GM23248 (cell line): ENCODE data around the gene OR6S1. TPM values are rescaled to one million over a fixed set of nuclear protein-coding genes. Genes with fewer than 3 reads are reported as not detected.

Experiments
- DNase-seq: peaks from one replicate; pipeline ENCODE4 v3.0.0-alpha.2; 2015
- H2AFZ ChIP-seq: fragments of 200-600 bp; sonication (generic); 2 replicates; pipeline ENCODE4 v1.6.1; 2016; ENCODE audit warnings: antibody characterized with exemption
- H3F3A ChIP-seq: fragments of 200-600 bp; sonication (generic); 2 replicates; pipeline ENCODE4 v1.6.1; 2016; ENCODE audit warnings: mild to moderate bottlenecking, antibody characterized with exemption, mixed run types; ENCODE audit not compliant: insufficient read depth
- H3K27ac ChIP-seq: fragments of 200-600 bp; sonication (generic); 2 replicates; pipeline ENCODE4 v1.5.1; 2016; ENCODE audit warnings: mild to moderate bottlenecking
- H3K27me3 ChIP-seq: fragments of 200-600 bp; sonication (generic); replicated peaks from 2 replicates; pipeline ENCODE4 v1.6.1; 2016; ENCODE audit warnings: mild to moderate bottlenecking; ENCODE audit not compliant: insufficient read depth
- H3K36me3 ChIP-seq: fragments of 200-600 bp; sonication (generic); 2 replicates; pipeline ENCODE4 v1.6.1; 2016; ENCODE audit warnings: low read depth, mild to moderate bottlenecking
- H3K4me1 ChIP-seq: fragments of 200-600 bp; sonication (generic); 2 replicates; pipeline ENCODE4 v1.6.1; 2016; ENCODE audit warnings: mild to moderate bottlenecking; ENCODE audit not compliant: insufficient read depth
- H3K4me2 ChIP-seq: fragments of 200-600 bp; sonication (generic); one replicate; pipeline ENCODE4 v1.6.1; 2016; ENCODE audit warnings: mild to moderate bottlenecking; ENCODE audit not compliant: unreplicated experiment
- H3K4me3 ChIP-seq: fragments of 200-600 bp; sonication (generic); 2 replicates; pipeline ENCODE4 v1.5.1; 2016; ENCODE audit warnings: mild to moderate bottlenecking
- H3K79me2 ChIP-seq: fragments of 200-600 bp; sonication (generic); 2 replicates; pipeline ENCODE4 v1.6.1; 2016; ENCODE audit warnings: mild to moderate bottlenecking; ENCODE audit not compliant: insufficient read depth
- H3K9ac ChIP-seq: fragments of 200-600 bp; sonication (generic); 2 replicates; pipeline ENCODE4 v1.6.1; 2016; ENCODE audit warnings: mild to moderate bottlenecking
- H3K9me2 ChIP-seq: fragments of 200-600 bp; sonication (generic); 2 replicates; pipeline ENCODE4 v1.6.1; 2016; ENCODE audit warnings: mixed run types, mild to moderate bottlenecking, moderate library complexity; ENCODE audit not compliant: insufficient read depth
- H3K9me3 ChIP-seq: fragments of 200-600 bp; sonication (generic); one replicate; pipeline ENCODE4 v1.6.1; 2017; ENCODE audit warnings: low read depth
- H4K20me1 ChIP-seq: fragments of 200-600 bp; sonication (generic); 2 replicates; pipeline ENCODE4 v1.6.0; 2016; ENCODE audit not compliant: insufficient read depth
- EZH2 ChIP-seq: fragments of 200-600 bp; sonication (generic); IDR thresholded peaks from 2 replicates; pipeline ENCODE4 v1.6.1; 2018; ENCODE audit warnings: antibody characterized with exemption, mild to moderate bottlenecking; ENCODE audit not compliant: insufficient read depth, poor library complexity, severe bottlenecking
- EZH2phosphoT487 ChIP-seq: fragments of 200-600 bp; sonication (generic); IDR thresholded peaks from 2 replicates; pipeline ENCODE4 v1.6.1; 2018; ENCODE audit warnings: antibody characterized with exemption, moderate library complexity, mild to moderate bottlenecking, low read depth; ENCODE audit not compliant: insufficient read depth
- WGBS, 2 experiments: methylation state at CpG; one replicate each; pipeline ENCODE4 v1.1.6; 2015 to 2017; ENCODE audit warnings: low lambda C conversion rate in 2 of 2, low coverage in 1 of 2; ENCODE audit errors: missing lambda C conversion rate in 2 of 2; 5-methylcytosine and 5-hydroxymethylcytosine counted together
- in situ Hi-C: fragments of 300-500 bp; cut with MboI; formaldehyde crosslinking; loops from 2 replicates; pipeline ENCODE4 v1.15.0; 2020
- polyA plus RNA-seq: library from polyadenylated mRNA; unstranded; fragments of >200 nt; fragmentation: Nextera tagmentation; extraction: Ambion mirVana; gene quantifications from 2 replicates; pipeline ENCODE4 v1.2.1, GENCODE V29; 2016
- total RNA-seq: library from RNA; depleted of rRNA; stranded (reverse); fragments of >200 nt; shearing (Covaris generic); gene quantifications from 2 replicates; pipeline ENCODE4 v1.2.3, GENCODE V29; 2014

Gene OR6S1
- total and polyA plus RNA-seq, 2 experiments from 2014 or later = not detected

- 43 to 44% methylated on average over 5 of the region's 5 CpGs for WGBS, 2 experiments
- no peak overlapping the region for H3K27ac ChIP-seq
- H3K9me3 ChIP-seq = no peaks in the 10 kb centered on the region
- DNase-seq = no peak
- H3F3A ChIP-seq = peaks cover 25% of the 10 kb centered on the region
- H3K4me3 ChIP-seq = no peak overlapping the region
- no peaks in the 10 kb centered on the region for H3K36me3 ChIP-seq
- TF ChIP-seq EZH2 = no peak
- no peak for TF ChIP-seq EZH2phosphoT487
- H3K27me3 ChIP-seq = no peaks in the 10 kb centered on the region
- no peaks in the 10 kb centered on the region for H3K79me2 ChIP-seq
- in situ Hi-C loops = loop anchor here (10.0 kb wide), 1 partner anchor 283 kb away; no protein-coding TSS in a partner anchor
- no peaks in the 10 kb centered on the region for H4K20me1 ChIP-seq
- no peak overlapping the region for H3K9ac ChIP-seq
- H2AFZ ChIP-seq = no peak overlapping the region
- H3K4me2 ChIP-seq = no peak overlapping the region
- no peaks in the 10 kb centered on the region for H3K9me2 ChIP-seq
- H3K4me1 ChIP-seq = peaks cover 3% of the 10 kb centered on the region; the same call in 1 of the 2 replicates
Observed at GRCh38 chr14:20607617-20608016, 33.9 kb downstream of the OR6S1 start.

GRCh38 chr14:20606902-20607242 is 34.6 kb downstream of the OR6S1 start:
- Histone ChIP-seq H3K9ac (no peak overlapping the region), H2AFZ (no peak overlapping the region), H3K9me3 (no peaks in the 10 kb centered on the region), H3K4me3 (no peak overlapping the region), H3K36me3 (no peaks in the 10 kb centered on the region), H3K9me2 (no peaks in the 10 kb centered on the region), H3K4me2 (no peak overlapping the region), H3K79me2 (no peaks in the 10 kb centered on the region), H3K27ac (no peak overlapping the region), H3F3A (peaks cover 18% of the 10 kb centered on the region), H3K4me1 (no peaks in the 10 kb centered on the region), H4K20me1 (no peaks in the 10 kb centered on the region), H3K27me3 (no peaks in the 10 kb centered on the region)
- in situ Hi-C loops = loop anchor here (10.0 kb wide), 1 partner anchor 282 kb away; no protein-coding TSS in a partner anchor
- WGBS, 2 experiments = 32 to 38% methylated on average over 2 of the region's 2 CpGs
- no peak for TF ChIP-seq EZH2phosphoT487
- TF ChIP-seq EZH2 = no peak
- no peak for DNase-seq

GRCh38 chr14:20606190-20606901 is 35.1 kb downstream of the OR6S1 start:
- no peaks in the 10 kb centered on the region for H3K36me3 ChIP-seq
- no peak overlapping the region for H3K9ac ChIP-seq
- H3K27ac ChIP-seq = no peak overlapping the region
- H4K20me1 ChIP-seq = no peaks in the 10 kb centered on the region
- no peak for TF ChIP-seq EZH2phosphoT487
- TF ChIP-seq EZH2 = no peak
- no peaks in the 10 kb centered on the region for H3K4me1 ChIP-seq
- H3K9me3 ChIP-seq = no peaks in the 10 kb centered on the region
- H3K9me2 ChIP-seq = no peaks in the 10 kb centered on the region
- no peak overlapping the region for H3K4me3 ChIP-seq
- DNase-seq = peak; percentile 59
- no peak overlapping the region for H2AFZ ChIP-seq
- H3F3A ChIP-seq = peaks cover 13% of the 10 kb centered on the region
- no peak overlapping the region for H3K4me2 ChIP-seq
- WGBS, 2 experiments = 25 to 26% methylated on average over 8 of the region's 8 CpGs
- H3K27me3 ChIP-seq = no peaks in the 10 kb centered on the region
- H3K79me2 ChIP-seq = no peaks in the 10 kb centered on the region
- in situ Hi-C loops = loop anchor here (10.0 kb wide), 1 partner anchor 282 kb away; no protein-coding TSS in a partner anchor

GRCh38 chr14:20603813-20604690 is 37.4 kb downstream of the OR6S1 start:
- TF ChIP-seq EZH2phosphoT487 (no peak), EZH2 (no peak)
- Histone ChIP-seq H3K36me3 (no peaks in the 10 kb centered on the region), H3K79me2 (no peaks in the 10 kb centered on the region), H3K9ac (no peak overlapping the region), H3K9me3 (no peaks in the 10 kb centered on the region), H3K27me3 (0 out of 2 replicates have a peak, but pooled peaks cover under 1% of the 10 kb centered on the region), H3K4me2 (no peak overlapping the region), H3F3A (no peaks in the 10 kb centered on the region), H2AFZ (no peak overlapping the region), H3K27ac (no peak overlapping the region), H3K4me1 (no peaks in the 10 kb centered on the region), H4K20me1 (no peaks in the 10 kb centered on the region), H3K4me3 (no peak overlapping the region), H3K9me2 (no peaks in the 10 kb centered on the region)
- in situ Hi-C loops = loop anchor here (10.0 kb wide), 1 partner anchor 279 kb away; no protein-coding TSS in a partner anchor
- WGBS, 2 experiments = 33 to 41% methylated on average over 13 of the region's 13 CpGs
- no peak for DNase-seq
